Measurements from ENCODE around the gene MCEE. TPM values are rescaled to one million over a fixed set of nuclear protein-coding genes. Genes with fewer than 3 reads are reported as not detected.
A peak's percentile ranks its signal among the peaks of the same experiment; 100 is the strongest.

Gene MCEE
- total RNA-seq, 1 donor from 2014 or later = 17.8 TPM

GRCh38 chr2:71068218-71069035, 61.6 kb downstream of the MCEE start, which contains the start of gene NAGK:
TSS of gene NAGK (plus strand) at chr2:71068648. CDS start at chr2:71068684, 36 bp downstream.
- H3K4me1 Mint-ChIP-seq = peaks cover 48% of the 10 kb centered on the region
- peak within 1 kb of the TSS; percentile 97 for H3K4me3 Mint-ChIP-seq
- TF ChIP-seq CTCF (IDR thresholded peaks at IDR 0.05; ENCODE audit: unreplicated experiment) = no peak
- peak within 1 kb of the TSS; percentile 99 for H3K27ac Mint-ChIP-seq
- peaks cover 2% of the 10 kb centered on the region for H3K36me3 Mint-ChIP-seq
- peak; percentile 89 to 97 for DNase-seq (ENCODE audit: low spot score in 2 of 2, unreplicated experiment in 2 of 2)
- no peaks in the 10 kb centered on the region for H3K9me3 Mint-ChIP-seq
- H3K27me3 Mint-ChIP-seq (ENCODE audit: low read depth) = no peaks in the 10 kb centered on the region

- no peak for DNase-seq (ENCODE audit: low spot score in 2 of 2, unreplicated experiment in 2 of 2)
- Mint-ChIP-seq H3K27ac (peak overlapping the region; percentile 99), H3K4me1 (peaks cover 50% of the 10 kb centered on the region), H3K36me3 (no peaks in the 10 kb centered on the region), H3K4me3 (peak overlapping the region; percentile 97), H3K27me3 (ENCODE audit: low read depth) (peaks cover under 1% of the 10 kb centered on the region), H3K9me3 (no peaks in the 10 kb centered on the region)
- no peak for TF ChIP-seq CTCF (IDR thresholded peaks at IDR 0.05; ENCODE audit: unreplicated experiment)
These were observed 62.3 kb downstream of the MCEE start for GRCh38 chr2:71067567-71068217.

GRCh38 chr2:71066856-71067255, 63.2 kb downstream of the MCEE start:
- no peak for TF ChIP-seq CTCF (IDR thresholded peaks at IDR 0.05; ENCODE audit: unreplicated experiment)
- no peak for DNase-seq (ENCODE audit: low spot score in 2 of 2, unreplicated experiment in 2 of 2)
- Mint-ChIP-seq H3K4me3 (no peak overlapping the region), H3K27me3 (ENCODE audit: low read depth) (peaks cover 2% of the 10 kb centered on the region), H3K4me1 (peaks cover 47% of the 10 kb centered on the region), H3K9me3 (no peaks in the 10 kb centered on the region), H3K36me3 (no peaks in the 10 kb centered on the region), H3K27ac (no peak overlapping the region)

GRCh38 chr2:71064754-71065621, 65.0 kb downstream of the MCEE start:
- no peak overlapping the region for H3K4me3 Mint-ChIP-seq
- no peaks in the 10 kb centered on the region for H3K9me3 Mint-ChIP-seq
- no peak for TF ChIP-seq CTCF (IDR thresholded peaks at IDR 0.05; ENCODE audit: unreplicated experiment)
- H3K4me1 Mint-ChIP-seq = peaks cover 36% of the 10 kb centered on the region
- DNase-seq (ENCODE audit: low spot score in 2 of 2, unreplicated experiment in 2 of 2) = no peak
- no peaks in the 10 kb centered on the region for H3K36me3 Mint-ChIP-seq
- H3K27me3 Mint-ChIP-seq (ENCODE audit: low read depth) = peaks cover 8% of the 10 kb centered on the region
- H3K27ac Mint-ChIP-seq = peak overlapping the region; percentile 0

GRCh38 chr2:71064110-71064611, 65.9 kb downstream of the MCEE start:
- Mint-ChIP-seq H3K36me3 (no peaks in the 10 kb centered on the region), H3K9me3 (no peaks in the 10 kb centered on the region), H3K4me3 (no peak overlapping the region), H3K27me3 (ENCODE audit: low read depth) (peaks cover 8% of the 10 kb centered on the region), H3K4me1 (peaks cover 28% of the 10 kb centered on the region), H3K27ac (no peak overlapping the region)
- no peak for TF ChIP-seq CTCF (IDR thresholded peaks at IDR 0.05; ENCODE audit: unreplicated experiment)
- no peak for DNase-seq (ENCODE audit: low spot score in 2 of 2, unreplicated experiment in 2 of 2)
